HEK293 (cell line): ENCODE data around the gene FILIP1.

Experiments
- CTCF ChIA-PET: fragments of 350-600 bp; formaldehyde crosslinking; extraction: SDS; loops from one replicate; lab custom pipeline; 2021; ENCODE audit warnings: antibody characterized with exemption; lab: Yijun Ruan, JAX
- POLR2A ChIA-PET: fragments of 300-600 bp; formaldehyde crosslinking; extraction: SDS; loops from one replicate; lab custom pipeline; 2020; ENCODE audit warnings: antibody characterized with exemption, inconsistent platforms; lab: Yijun Ruan, JAX
- H3K27ac ChIP-seq: fragments of 200-500 bp; sonication (Bioruptor generic); 2 replicates; pipeline ENCODE4 v1.5.1; 2014; ENCODE audit warnings: low read depth, low read length, control low read depth, inconsistent platforms; ENCODE audit errors: extremely low read depth
- H3K36me3 ChIP-seq, 2 experiments: fragments of 200-500 bp in 1 of 2; sonication (Bioruptor generic) in 1 of 2; 1 replicate in 1 of 2; 2 replicates in 1 of 2; pipeline ENCODE4 v1.5.1; 2014 to 2017; ENCODE audit warnings: inconsistent platforms in 2 of 2, low read length in 2 of 2; ENCODE audit not compliant: control insufficient read depth in 2 of 2, insufficient read depth in 1 of 2
- H3K4me1 ChIP-seq: fragments of 200-500 bp; sonication (Bioruptor generic); 2 replicates; pipeline ENCODE4 v1.5.1; 2014; ENCODE audit warnings: mild to moderate bottlenecking, low read length, inconsistent platforms; ENCODE audit not compliant: control insufficient read depth, insufficient read depth
- H3K4me3 ChIP-seq: 2 replicates; pipeline ENCODE4 v1.5.1; 2011; ENCODE audit warnings: low read depth, mild to moderate bottlenecking, control low read depth, low read length, moderate library complexity
- H3K9me3 ChIP-seq: fragments of 200-500 bp; sonication (Bioruptor generic); 2 replicates; pipeline ENCODE4 v1.5.1; 2014; ENCODE audit warnings: low read depth, low read length, inconsistent platforms; ENCODE audit not compliant: control insufficient read depth, insufficient read depth
- CTCF ChIP-seq: fragments of 450-650 bp; formaldehyde crosslinking; IDR thresholded peaks from 2 replicates; pipeline ENCODE4 v1.5.1; 2016; ENCODE audit warnings: missing biosample characterization, missing genetic modification characterization
- HOXA7 ChIP-seq: sonication (generic); formaldehyde crosslinking; IDR thresholded peaks from 2 replicates; pipeline ENCODE4 v1.8.1; 2022; ENCODE audit warnings: missing genetic modification reagents, borderline replicate concordance
- KLF8 ChIP-seq: fragments of 450-650 bp; formaldehyde crosslinking; IDR thresholded peaks from 2 replicates; pipeline ENCODE4 v1.5.1; 2016; ENCODE audit warnings: missing biosample characterization, missing genetic modification characterization
- MZF1 ChIP-seq: fragments of 450-650 bp; formaldehyde crosslinking; IDR thresholded peaks from 2 replicates; pipeline ENCODE4 v1.5.1; 2017; ENCODE audit warnings: missing biosample characterization, missing genetic modification characterization, borderline replicate concordance
- REPIN1 ChIP-seq: fragments of 450-650 bp; formaldehyde crosslinking; IDR thresholded peaks from 2 replicates; pipeline ENCODE4 v1.5.1; 2017; ENCODE audit warnings: missing biosample characterization, missing genetic modification characterization, low read depth
- TRIM28 ChIP-seq: IDR thresholded peaks from 2 replicates; pipeline ENCODE4 v1.6.1; 2011; ENCODE audit warnings: low read length, control low read depth, borderline replicate concordance
- YY1 ChIP-seq: fragments of 450-650 bp; formaldehyde crosslinking; IDR thresholded peaks from 2 replicates; pipeline ENCODE4 v1.5.1; 2018; ENCODE audit warnings: missing biosample characterization, missing genetic modification characterization
- ZBTB11 ChIP-seq: fragments of 450-650 bp; formaldehyde crosslinking; conservative IDR thresholded peaks from 2 replicates; pipeline ENCODE4 v1.5.1; 2016; ENCODE audit warnings: low read depth, missing biosample characterization, missing genetic modification characterization
- ZBTB17 ChIP-seq: fragments of 450-650 bp; formaldehyde crosslinking; IDR thresholded peaks from 2 replicates; pipeline ENCODE4 v1.5.1; 2016; ENCODE audit warnings: missing biosample characterization, missing genetic modification characterization
- ZBTB20 ChIP-seq: fragments of 450-650 bp; formaldehyde crosslinking; IDR thresholded peaks from 2 replicates; pipeline ENCODE4 v1.5.1; 2016; ENCODE audit warnings: missing biosample characterization, missing genetic modification characterization
- ZBTB6 ChIP-seq: fragments of 450-650 bp; formaldehyde crosslinking; IDR thresholded peaks from 2 replicates; pipeline ENCODE4 v1.5.1; 2017; ENCODE audit warnings: missing biosample characterization, missing genetic modification characterization
- ZFHX2 ChIP-seq: fragments of 450-650 bp; formaldehyde crosslinking; conservative IDR thresholded peaks from 2 replicates; pipeline ENCODE4 v1.5.1; 2016; ENCODE audit warnings: missing biosample characterization, missing genetic modification characterization
- ZNF18 ChIP-seq: fragments of 450-650 bp; formaldehyde crosslinking; IDR thresholded peaks from 2 replicates; pipeline ENCODE4 v1.5.1; 2016; ENCODE audit warnings: missing biosample characterization, missing genetic modification characterization
- ZNF23 ChIP-seq: fragments of 450-650 bp; formaldehyde crosslinking; IDR thresholded peaks from 2 replicates; pipeline ENCODE4 v1.5.1; 2016; ENCODE audit warnings: missing biosample characterization, missing genetic modification characterization, borderline replicate concordance
- ZNF302 ChIP-seq: fragments of 450-650 bp; formaldehyde crosslinking; IDR thresholded peaks from 2 replicates; pipeline ENCODE4 v1.5.1; 2016; ENCODE audit warnings: missing biosample characterization, missing genetic modification characterization, low read depth
- ZNF335 ChIP-seq: fragments of 450-650 bp; formaldehyde crosslinking; conservative IDR thresholded peaks from 2 replicates; pipeline ENCODE4 v1.5.1; 2016; ENCODE audit warnings: missing biosample characterization, missing genetic modification characterization
- ZNF362 ChIP-seq: fragments of 450-650 bp; formaldehyde crosslinking; IDR thresholded peaks from 2 replicates; pipeline ENCODE4 v1.5.1; 2016; ENCODE audit warnings: missing biosample characterization, missing genetic modification characterization
- ZNF473 ChIP-seq: fragments of 450-650 bp; formaldehyde crosslinking; IDR thresholded peaks from 2 replicates; pipeline ENCODE4 v1.5.1; 2017; ENCODE audit warnings: missing biosample characterization, missing genetic modification characterization
- ZNF585B ChIP-seq: fragments of 450-650 bp; formaldehyde crosslinking; IDR thresholded peaks from 2 replicates; pipeline ENCODE4 v1.5.1; 2016; ENCODE audit warnings: missing biosample characterization, missing genetic modification characterization
- ZNF660 ChIP-seq: fragments of 450-650 bp; IDR thresholded peaks from 2 replicates; pipeline ENCODE4 v1.5.1; 2018; ENCODE audit warnings: missing biosample characterization, mild to moderate bottlenecking, missing genetic modification characterization
- ZNF692 ChIP-seq: fragments of 450-650 bp; formaldehyde crosslinking; IDR thresholded peaks from 2 replicates; pipeline ENCODE4 v1.5.1; 2016; ENCODE audit warnings: missing biosample characterization, missing genetic modification characterization
- ZNF837 ChIP-seq: fragments of 450-650 bp; formaldehyde crosslinking; IDR thresholded peaks from 2 replicates; pipeline ENCODE4 v1.5.1; 2016; ENCODE audit warnings: missing biosample characterization, missing genetic modification characterization
- ZSCAN18 ChIP-seq: fragments of 450-650 bp; formaldehyde crosslinking; IDR thresholded peaks from 2 replicates; pipeline ENCODE4 v1.5.1; 2016; ENCODE audit warnings: missing biosample characterization, missing genetic modification characterization

Gene FILIP1

GRCh38 chr6:75285283-75285639 is 208.3 kb downstream of the FILIP1 start (continued):
- TF ChIP-seq ZNF473 (tag by site-specific recombination) (no peak), ZNF335 (tag by site-specific recombination) (0 out of 2 replicates have a peak, but pooled peaks have one; percentile 5), TRIM28 (no peak), ZFHX2 (no peak), ZNF362 (no peak), ZBTB6 (no peak), REPIN1 (tag by site-specific recombination) (no peak), ZNF585B (tag by site-specific recombination) (no peak)

- Histone ChIP-seq H3K27ac (peak within 1 kb of the TSS; percentile 64), H3K9me3 (no peaks in the 10 kb centered on the region), H3K4me3 (peak within 1 kb of the TSS; percentile 97), H3K4me1 (peaks cover 6% of the 10 kb centered on the region; the same call in 1 of the 2 replicates), H3K36me3 (no peaks in the 10 kb centered on the region)
- POLR2A ChIA-PET, result interaction anchor here (0.6 to 2.1 kb wide), 22 partner anchors 9 to 1772 kb away, joined by 3 to 12 read pairs (median 4); partner anchors contain the start of genes COX7A2 and SENP6
- CTCF ChIA-PET, result interaction anchor here (0.6 to 2.3 kb wide), 7 partner anchors 12 to 245 kb away, joined by 3 to 23 read pairs (median 4); no protein-coding TSS in a partner anchor
- TF ChIP-seq ZNF302 (tag by site-specific recombination) (no peak), MZF1 (tag by site-specific recombination) (peak; percentile 13), KLF8 (tag by site-specific recombination) (peak; percentile 95), ZBTB6 (peak; percentile 63), ZNF837 (tag by site-specific recombination) (no peak), ZBTB17 (tag by site-specific recombination) (peak; percentile 99), ZNF23 (tag by site-specific recombination) (no peak), ZBTB11 (tag by site-specific recombination) (peak; percentile 99), ZNF692 (peak; percentile 67; the same call in 1 of the 2 replicates), ZBTB20 (tag by site-specific recombination) (peak; percentile 22; the same call in 1 of the 2 replicates), ZNF18 (tag by site-specific recombination) (no peak), YY1 (tag by site-specific recombination) (no peak), ZSCAN18 (tag by site-specific recombination) (no peak), ZNF660 (tag by site-specific recombination) (no peak), HOXA7 (CRISPR knock-in tag) (no peak), CTCF (tag by site-specific recombination) (peak; percentile 66)
Measured at GRCh38 chr6:75284632-75285282, 208.8 kb downstream of the FILIP1 start, which contains the start of gene TMEM30A. TSS of gene TMEM30A (minus strand) at chr6:75284792. CDS start at chr6:75284638, 154 bp downstream.
